GM18861 (cell line): ENCODE data around the gene TMIE.
"Not testable (repeated sequence)": the region's sequence is repeated elsewhere in the genome, so short reads cannot be mapped to it uniquely, and the experiment has no call there.

Source experiments
- ATAC-seq: cut with Tn5 transposase; IDR thresholded peaks from one replicate; pipeline ENCODE4 v1.9.1; 2021; ENCODE audit not compliant: unreplicated experiment

Gene TMIE

DNA sequence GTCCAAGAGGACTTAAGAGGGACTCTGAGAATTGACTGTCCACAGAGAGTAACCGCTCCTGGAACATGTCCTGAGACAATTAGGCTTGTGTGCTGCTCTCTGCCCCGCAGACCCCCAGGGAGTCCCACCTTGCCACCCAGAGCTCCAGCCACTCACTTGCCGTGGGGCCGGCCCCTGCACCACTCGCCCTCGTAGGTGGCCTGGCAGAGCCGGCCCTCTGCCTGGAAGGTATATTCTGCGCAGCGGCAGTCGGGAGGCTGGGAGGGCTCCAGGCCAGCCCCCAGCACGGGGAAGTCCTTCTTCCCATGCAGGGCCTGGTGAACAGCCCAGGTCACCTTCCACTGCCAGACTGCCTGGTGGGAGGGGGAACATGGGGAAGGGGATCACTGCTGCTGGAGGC lies 18.2 kb upstream of the TMIE start:
- no peak for ATAC-seq

DNA sequence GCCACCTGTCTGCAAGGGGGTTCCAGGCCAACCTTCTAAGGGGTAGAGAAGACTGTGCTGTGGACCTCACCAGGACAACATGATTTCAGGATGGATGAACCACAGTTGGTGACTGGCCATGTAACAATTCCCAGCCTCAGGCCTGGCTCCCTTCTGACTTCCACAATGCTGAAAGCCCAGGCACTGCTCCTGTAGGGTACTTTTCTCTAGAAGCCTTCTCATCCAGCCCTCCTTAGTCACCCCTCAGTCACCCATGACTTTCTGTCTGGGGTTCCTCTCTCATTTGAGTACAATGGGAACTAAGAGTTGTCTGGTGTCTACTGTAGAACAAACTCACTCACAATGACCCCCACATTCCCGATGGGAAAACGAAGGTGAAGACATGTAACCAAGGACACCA lies 16.3 kb upstream of the TMIE start:
- ATAC-seq = no peak

- no peak for ATAC-seq
These were observed 15.7 kb upstream of the TMIE start for GRCh38 chr3:46685446-46685845.

GRCh38 chr3:46690798-46691197 lies 10.4 kb upstream of the TMIE start:
- no peak for ATAC-seq

DNA sequence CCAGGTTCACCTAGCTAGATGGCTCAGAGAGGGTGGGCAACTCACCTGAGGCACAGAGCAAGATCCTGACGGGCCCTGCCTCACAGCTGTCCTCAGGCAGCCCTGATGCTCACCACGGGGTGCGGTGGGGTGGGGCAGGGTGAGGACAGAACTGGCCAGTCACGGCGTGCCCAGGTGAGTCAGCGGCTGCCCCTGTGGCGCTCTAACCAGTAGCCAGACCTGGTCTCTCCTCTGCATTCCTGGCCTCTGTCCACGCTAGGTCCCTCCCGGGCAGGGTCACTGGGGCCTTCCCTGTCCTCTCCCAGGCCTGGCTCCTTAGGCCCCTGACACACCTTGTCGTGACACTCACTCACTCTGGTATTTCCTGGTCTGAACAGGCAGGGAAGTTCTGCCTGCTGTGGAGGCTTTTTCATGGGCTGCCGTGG lies 8.6 kb upstream of the TMIE start:
- no peak for ATAC-seq

- ATAC-seq = no peak
These were observed 7.9 kb upstream of the TMIE start, which contains the start of gene ALS2CL for GRCh38 chr3:46693038-46693891. TSS of gene ALS2CL (minus strand) at chr3:46693679. CDS start at chr3:46689440, 4,239 bp downstream.

GRCh38 chr3:46693892-46694226 lies 7.3 kb upstream of the TMIE start:
- ATAC-seq = no peak

DNA sequence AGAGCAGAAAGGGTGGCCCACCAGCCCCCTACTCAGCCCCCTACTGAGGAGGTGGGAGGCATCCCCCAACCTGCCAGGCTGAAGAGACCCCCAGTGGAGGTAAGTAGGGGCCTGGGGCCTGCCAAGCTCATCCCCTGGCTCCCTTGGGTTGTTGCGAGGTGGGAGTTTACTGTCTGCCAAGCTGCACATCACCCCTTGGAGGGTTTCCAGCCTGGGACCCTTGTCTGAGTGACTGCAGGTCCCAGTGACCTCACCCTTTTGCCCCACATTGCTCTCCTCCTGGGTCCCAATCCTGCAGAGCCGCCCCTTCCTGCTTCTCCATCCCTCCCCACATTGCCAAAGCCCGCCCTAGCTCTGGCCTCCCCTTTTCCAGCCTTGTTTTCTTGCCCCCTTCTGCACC lies 6.7 kb upstream of the TMIE start:
- ATAC-seq = no peak

DNA sequence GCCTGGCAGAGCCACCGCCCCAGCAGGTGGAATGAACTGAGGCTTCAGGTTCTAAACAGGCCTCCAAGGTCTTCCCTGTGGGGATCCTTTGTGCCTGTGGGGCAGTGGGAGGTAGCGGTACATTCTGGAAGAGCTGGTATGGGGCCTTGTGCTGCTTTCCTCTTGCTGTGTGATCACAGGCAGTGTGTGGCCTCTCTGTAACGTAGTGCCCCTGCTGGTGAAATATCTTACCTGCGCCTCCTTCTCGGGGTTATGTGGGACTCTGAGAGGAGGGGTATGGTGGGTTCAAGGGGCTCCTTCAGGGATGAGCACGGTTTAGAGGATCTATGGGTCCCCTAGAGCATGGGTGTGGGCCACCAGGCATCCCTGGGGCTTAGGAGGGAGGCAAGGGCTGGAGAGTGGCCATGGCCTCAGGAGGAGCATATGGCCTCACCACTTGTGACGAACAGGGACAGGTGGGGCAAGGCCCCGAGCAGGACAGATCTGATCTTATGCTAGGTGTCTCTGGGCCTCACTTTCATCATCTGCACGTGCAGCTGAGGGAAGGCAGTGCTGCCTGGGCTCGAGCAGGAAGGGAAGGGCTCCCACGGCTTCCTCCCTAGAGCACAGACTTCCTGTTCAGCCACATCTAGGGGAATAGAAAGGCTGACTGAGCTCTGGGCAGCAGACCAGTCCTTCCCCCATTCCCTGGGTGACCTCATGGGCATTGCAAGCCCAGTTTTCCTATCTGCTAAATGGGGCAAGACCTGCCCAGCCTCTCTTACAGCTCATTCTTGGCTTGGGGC lies 5.8 kb upstream of the TMIE start:
- ATAC-seq = no peak

DNA sequence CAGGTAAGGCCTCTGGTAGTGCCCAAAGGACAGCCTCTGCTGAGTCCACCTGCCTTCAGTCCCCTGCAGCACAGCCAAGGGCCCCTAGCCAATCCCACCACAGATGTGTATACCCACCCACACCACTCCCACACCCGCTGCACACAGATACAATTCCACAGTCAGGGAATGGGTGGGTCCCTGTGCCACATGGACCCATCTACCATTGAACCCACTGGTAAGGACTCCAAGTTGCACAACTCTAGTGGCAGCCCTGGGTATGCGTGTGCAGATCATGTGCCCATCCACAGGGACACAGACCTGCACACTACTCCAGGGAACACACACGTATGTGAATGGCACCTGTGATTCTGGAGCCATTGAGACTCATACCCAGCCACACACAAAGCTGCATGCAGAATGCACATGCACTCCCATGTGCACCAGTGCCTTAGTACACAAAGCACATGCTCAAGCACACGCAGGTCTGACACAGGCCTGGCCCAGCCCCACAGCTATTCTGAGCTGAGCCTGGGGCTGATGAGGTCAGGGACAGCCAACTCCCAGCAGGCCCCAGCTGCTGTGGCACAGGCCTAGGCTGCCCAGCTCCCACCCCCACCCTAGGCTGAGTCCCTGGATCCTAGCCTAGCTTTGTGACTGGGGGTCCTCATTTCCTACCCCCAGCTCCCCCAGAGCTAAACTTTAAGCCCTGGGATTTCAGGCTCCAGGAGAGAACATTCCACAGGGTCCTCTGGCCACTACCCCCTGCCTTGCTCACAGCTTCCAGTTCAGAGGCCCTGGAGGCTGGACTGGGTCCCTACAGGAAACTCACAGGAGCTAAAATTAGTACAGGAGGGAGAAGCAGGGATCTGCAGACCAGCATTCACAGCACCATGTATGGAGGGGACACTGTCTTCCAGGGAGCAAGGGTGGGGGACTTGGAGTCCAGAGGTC lies 5.0 kb upstream of the TMIE start:
- no peak for ATAC-seq

DNA sequence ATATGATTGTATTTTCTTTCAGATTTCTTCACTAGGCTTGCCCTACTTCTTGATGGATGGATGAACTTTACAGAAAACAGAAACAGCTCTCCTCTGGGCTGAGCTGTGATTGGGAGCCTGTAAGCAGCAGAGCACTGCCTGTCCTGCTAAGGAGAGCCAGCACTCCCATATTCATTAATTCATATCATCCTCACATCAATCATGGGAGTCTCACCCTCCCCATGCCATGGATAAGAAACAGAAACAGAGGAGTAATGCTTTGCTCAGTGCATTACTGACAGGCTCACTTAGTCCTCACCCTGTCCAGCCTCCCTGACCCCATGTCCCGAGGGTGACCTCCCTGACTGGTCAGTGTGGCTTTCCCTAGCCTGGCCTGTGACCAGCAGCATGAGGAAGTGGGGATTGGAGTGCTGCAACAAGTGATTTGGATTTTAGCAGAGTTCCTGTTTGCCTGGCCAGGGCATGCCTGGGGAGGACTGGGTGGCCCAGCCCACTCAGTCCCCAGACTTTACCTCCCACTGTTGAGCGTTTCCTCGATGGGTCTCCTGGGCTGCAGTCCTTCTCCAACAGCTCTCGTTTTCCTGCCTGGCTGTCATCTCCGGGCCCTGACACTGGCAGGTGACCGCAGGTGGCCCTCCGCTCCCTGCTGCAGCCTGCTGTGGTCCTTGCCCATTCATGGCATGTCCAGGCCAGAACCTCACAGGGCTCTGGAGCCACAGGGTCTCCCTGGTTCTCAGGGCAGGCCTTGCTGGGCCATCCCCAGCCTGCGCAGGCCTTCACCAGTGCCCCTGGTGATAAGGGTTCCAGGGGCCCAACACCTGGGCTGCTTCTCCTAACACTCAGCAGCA lies 1.3 kb upstream of the TMIE start:
- ATAC-seq = no peak

GRCh38 chr3:46700772-46701171 lies 420 bp upstream of the TMIE start:
- no peak for ATAC-seq

- ATAC-seq = no peak
These were observed 1.2 kb downstream of the TMIE start for GRCh38 chr3:46702246-46703012.

DNA sequence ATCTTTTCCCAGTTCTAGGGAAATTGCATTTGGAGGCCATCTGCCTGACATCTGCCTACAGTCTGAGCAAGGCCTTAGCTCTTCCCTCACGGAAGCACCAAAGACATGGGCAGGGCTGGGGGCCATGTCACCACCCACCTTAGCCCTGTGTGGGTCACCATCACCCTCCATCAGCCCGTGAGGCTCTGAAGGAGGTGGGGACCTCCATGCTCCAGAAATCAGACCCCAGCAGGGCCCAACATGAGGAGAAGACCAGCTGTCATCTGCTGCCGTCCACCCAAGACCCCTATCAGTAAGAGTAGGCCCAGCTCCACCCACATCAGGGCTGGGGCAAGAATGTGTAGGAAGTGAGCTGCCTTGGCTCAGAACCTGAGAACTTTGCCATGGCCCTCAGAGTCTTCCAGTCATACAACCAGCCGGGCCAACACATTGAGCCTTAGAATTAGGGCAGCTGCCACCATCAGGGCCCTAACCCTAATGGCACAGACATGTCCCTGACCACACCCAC lies 1.9 kb downstream of the TMIE start:
- no peak for ATAC-seq

- ATAC-seq = not testable (repeated sequence)
These were observed 3.2 kb downstream of the TMIE start for GRCh38 chr3:46704346-46704745.

DNA sequence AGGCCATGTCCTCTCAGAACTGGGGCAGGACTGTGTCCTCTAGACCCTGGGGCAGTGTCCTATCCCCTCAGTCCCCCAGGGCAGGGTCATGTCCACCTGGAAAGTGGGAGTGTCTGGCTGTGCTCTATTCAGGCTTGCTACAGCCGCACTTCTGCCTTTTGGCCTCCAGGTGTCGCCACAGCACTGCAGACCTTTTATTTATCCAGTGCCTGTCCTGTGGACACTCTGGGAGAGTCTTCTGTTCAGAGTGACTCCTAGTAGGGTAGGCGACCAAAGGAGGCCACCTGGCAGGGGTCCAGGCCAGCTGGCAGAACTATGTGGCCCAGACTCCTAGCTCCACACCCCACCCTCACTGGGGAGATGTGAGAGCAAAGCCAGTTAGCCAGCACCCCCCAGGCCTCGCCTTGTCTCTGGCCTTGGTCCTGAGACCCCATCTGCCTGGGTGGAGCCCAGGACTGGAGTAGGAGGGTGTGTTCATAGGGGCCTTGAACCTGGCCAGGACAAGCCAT lies 3.9 kb downstream of the TMIE start:
- ATAC-seq = no peak

- no peak for ATAC-seq
These were observed 4.8 kb downstream of the TMIE start for GRCh38 chr3:46705751-46706552.
